Iris pigment epithelial cell (primary cell): ENCODE results near the gene LSM14B.

Experiments used
- DNase-seq: peaks from one replicate; pipeline ENCODE4 v3.0.0-alpha.2; 2011; ENCODE audit warnings: low read depth

The LSM14B gene

GRCh38 chr20:62163986-62164762 is 41.9 kb downstream of the LSM14B start:
- no peak for DNase-seq

DNA sequence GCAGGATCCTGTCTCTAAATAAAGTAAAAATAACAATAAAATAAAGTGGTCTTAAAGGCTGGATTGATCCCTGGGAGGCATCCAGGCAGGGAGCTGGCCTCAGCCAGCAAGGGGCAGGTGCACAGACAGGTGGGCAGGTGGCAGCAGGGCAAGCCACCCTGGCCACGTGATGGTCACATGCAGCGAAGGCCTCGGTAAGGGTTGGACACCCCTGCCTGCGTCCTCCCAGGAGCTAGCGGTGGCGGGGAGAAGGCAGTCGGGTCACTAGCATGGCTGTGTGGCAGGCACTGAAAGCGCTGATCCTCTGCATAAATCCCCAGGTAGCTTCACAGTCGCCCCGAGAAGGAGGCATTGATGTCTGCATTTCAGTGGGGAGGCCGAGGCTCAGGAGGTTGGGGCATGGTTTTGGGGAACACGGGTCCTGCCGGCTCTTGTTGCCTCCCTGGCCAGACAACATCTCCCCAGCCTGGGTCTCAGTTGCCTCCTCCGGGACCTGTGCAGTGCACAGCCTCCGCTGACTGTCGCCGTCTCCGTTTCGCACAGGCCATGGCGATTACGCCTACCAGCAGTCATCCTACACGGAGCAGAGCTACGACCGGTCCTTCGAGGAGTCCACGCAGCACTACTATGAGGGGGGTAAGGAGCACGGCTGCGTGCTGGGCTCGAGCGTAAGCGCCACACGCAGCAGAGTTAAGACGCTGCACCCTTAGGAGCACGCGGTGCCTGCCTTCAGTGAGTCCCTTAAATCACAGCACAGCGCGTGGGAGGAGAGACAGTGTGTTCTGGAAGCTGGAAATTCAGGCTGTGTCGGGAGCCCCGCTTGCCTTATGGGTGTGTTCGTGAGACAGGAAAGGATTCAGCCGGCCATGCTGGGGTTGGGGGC is 42.8 kb downstream of the LSM14B start:
- DNase-seq: no peak

DNA sequence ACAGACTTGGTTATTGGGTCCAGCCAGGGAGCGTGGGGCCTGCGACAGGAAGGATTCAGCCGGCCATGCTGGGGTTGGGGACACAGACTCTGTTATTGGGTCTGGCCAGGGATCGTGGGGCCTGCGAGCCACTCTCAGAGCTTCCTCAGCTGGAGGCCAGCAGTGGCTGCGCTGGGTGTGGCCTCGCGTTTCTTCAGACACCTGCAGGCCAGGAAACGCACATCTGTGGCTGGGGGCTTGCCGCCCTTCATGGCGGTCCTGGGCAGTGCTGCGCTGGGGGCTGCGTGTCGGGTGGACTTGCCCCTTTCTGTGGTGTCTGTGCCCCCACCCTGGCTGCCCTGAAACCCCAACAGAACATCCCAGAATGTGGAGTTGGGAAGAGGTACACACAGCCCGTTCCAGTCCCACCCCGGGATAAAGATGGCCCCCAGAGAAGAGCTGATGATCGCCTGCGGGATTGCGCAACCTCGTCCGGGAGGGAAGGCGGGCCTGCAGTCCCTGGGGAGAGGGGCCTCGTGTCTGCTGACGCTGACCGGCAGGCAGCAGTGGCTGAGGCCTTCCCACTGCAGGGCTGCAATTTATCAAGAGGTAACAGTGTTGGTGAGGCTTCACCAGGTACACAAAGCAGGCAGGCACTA is 43.6 kb downstream of the LSM14B start:
- DNase-seq: no peak

- DNase-seq: no peak
Measured at GRCh38 chr20:62167474-62167873, 45.2 kb downstream of the LSM14B start.

- DNase-seq: no peak
Measured at GRCh38 chr20:62168061-62168460, 45.8 kb downstream of the LSM14B start.

GRCh38 chr20:62168890-62169435 is 46.7 kb downstream of the LSM14B start:
- no peak for DNase-seq

DNA sequence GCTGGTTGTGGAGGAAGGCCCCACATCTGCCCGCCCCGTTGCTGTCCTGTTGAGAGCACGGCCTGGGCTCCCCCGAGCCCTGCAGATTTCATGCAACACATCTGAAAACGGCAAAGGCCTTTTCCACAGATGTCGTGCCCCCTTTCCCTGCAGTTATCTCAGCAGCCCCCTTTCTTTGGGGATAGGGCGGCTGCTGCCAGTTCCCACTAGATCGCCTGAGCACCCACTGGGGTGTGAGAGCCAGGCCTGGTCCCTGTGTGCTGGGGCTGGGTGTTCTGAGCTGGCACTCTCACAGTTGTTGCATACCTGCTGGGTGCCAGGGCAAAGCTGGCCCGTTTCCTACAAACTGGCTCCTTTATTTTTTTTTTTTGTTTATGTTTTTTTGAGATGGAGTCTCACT is 48.3 kb downstream of the LSM14B start:
- no peak for DNase-seq

DNA sequence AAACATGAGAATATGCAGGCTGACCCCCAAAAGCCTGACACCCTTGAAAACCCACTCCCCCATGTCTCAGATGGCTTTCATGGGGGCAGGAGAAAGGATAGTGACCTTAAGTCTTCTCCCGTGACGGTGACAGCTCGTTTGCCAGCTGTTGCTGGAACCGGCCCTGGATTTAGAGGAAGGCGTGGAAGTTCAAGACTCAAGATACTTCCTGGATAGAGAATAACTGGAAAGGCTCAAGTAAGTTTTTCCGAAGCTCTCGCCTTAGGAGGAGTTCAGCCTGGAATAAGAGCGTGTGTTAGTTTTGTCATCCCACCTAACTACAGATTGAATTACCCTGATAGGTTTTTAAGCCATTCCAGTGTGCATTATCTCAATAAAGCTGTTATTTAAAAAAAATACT is 49.0 kb downstream of the LSM14B start:
- DNase-seq: no peak

GRCh38 chr20:62172666-62173065 is 50.4 kb downstream of the LSM14B start:
- DNase-seq: no peak

GRCh38 chr20:62174021-62174804 is 51.9 kb downstream of the LSM14B start:
- DNase-seq: no peak

DNA sequence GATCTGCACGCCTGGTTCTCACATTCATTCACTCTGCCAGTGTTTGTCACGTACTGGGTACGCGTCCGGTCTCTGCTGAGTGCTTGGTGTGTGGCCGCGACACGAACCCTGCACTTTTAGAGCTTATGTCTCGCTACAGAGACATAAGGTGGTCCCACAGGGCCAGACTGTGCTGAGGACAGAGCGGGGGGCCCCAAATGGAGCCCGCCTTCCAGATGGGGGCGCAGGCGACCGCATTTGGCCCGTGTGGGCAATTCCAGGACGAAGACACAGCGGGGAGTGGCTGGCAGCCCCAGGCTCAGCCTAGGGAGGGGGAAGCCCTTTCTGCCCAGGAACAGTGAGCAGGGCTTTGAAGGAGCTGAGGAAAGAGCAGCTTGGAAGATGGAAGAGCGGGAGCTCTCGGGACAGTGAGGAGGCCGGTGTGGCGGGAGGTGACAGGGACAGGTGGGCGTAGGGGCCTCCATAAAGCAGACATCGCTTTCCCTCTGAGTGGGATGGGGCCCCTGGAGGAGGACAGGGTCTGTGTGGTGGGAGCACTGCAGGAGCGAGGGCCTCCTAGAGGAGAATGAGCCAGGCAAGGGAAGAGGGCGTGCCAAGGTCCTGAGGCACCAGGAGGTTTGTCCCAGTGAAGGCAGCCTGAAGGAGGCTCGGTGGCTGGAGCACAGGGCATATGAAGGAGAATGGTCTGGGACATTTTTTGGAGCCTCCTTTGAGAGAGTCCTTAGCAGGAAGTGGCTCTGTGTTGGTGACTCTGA is 52.8 kb downstream of the LSM14B start:
- DNase-seq: no peak

- DNase-seq: no peak
Measured at GRCh38 chr20:62175711-62176110, 53.4 kb downstream of the LSM14B start.

GRCh38 chr20:62176866-62177265 is 54.6 kb downstream of the LSM14B start:
- no peak for DNase-seq

DNA sequence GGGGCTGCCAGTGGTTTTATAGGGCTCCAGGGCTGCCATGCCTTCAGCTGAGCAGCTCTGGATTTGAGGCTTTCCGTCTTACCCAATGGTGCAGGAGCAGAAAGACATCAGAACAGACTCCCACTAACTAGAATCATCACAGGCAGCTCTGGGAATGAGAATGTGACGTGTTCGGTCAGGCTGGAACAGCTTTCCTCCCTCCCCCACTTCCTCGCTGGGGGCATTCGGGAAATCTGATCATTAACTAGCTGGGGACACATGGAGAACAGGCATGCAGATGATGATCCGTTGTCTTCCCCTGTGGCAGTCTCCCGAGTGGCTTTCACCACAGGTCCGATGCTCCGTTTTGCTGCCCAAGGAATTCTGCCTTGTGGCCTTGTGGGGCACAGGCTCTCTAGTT is 55.0 kb downstream of the LSM14B start:
- DNase-seq: no peak

GRCh38 chr20:62178316-62179161 is 56.3 kb downstream of the LSM14B start:
- DNase-seq: no peak

DNA sequence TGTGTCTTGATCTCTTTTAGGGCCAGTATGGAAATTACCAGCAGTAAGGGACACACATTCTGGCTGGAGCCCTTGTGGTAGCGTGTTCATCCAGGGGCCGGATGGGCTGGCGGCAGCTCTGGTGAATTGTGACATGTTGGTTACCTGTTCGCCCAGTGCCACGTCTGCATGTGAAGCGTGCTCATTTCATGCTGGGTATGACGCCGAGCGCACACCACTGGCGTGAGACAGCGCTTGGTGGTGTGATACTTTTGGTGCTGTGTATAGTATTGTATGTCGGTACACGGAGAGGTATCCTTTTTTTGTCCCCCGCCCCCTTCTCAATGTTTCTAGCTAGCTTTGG is 56.9 kb downstream of the LSM14B start:
- DNase-seq: no peak

GRCh38 chr20:62181808-62182207 is 59.5 kb downstream of the LSM14B start:
- DNase-seq: no peak

DNA sequence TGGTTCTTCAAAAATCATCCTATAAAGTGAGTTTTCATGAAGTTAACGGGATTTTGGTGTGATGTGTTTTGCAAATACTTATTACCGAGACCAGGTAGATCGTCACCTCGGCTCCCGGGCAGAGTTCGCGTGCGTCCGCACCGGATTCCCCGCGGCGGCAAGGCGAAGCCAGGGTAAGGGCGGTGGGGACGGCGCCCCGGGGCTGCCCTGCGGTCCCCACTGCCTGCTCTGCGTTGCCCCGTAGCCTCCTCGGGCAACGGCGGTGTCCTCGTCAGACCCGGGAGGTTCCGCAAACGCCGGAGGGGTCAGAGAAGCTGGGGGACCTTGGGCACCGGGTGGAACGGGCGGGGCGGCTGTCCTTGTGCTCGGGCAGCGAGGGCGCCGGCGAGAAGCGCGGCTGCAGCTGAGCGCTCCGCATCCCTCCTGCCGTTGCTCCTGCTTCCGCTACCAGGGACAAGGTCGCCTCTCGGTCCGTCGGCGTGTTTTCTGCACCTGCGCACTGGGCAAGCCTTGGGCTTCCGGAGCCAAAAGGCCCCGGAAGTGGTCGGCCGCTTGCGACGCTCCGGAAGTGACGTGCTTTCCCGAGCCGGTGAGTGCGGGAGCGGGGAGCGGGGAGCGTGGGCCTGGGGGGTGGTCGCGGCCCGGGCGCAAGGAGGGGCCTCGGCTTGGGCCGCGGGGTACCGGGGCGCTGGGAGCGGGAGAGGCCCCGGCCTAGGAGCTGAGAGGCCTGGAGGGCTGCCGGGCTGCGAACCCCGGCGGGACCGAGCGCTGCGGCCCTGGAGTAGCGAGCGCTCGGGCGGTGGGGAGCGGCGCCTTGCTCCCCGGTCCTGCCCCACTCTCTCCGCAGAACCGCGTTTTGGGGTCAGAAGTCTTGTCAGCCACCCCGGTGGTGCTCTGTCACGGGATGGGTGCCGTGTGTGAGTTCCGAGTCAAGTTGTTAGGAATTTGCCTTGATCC is 60.5 kb downstream of the LSM14B start, which contains the start of gene MTG2:
Gene MTG2 (plus strand): TSS at position 560 of the 957 bp plus-strand sequence. CDS start 10,393 bp downstream, outside the sequence.
- peak; percentile 94 for DNase-seq
